T-helper 1 cell treated with Interleukin-12 subunit alpha and Interleukin-12 subunit beta and Interleukin-4 antibody, amounts not matched to agents 30 μg/mL and 1 μg/mL, for 36 hours (primary cell): ENCODE results near the gene CETN3.

ENCODE experiments used
- H3K27ac Mint-ChIP-seq: one replicate; pipeline ENCODE4 v1.8.0; 2021; ENCODE audit warnings: mild to moderate bottlenecking, mixed read lengths
- H3K27me3 Mint-ChIP-seq: one replicate; pipeline ENCODE4 v1.8.0; 2021; ENCODE audit warnings: low read depth, mixed read lengths
- H3K36me3 Mint-ChIP-seq: one replicate; pipeline ENCODE4 v1.8.0; 2021; ENCODE audit warnings: low read depth, mixed read lengths
- H3K4me1 Mint-ChIP-seq: one replicate; pipeline ENCODE4 v1.8.0; 2021; ENCODE audit warnings: low read depth, mixed read lengths
- H3K4me3 Mint-ChIP-seq: one replicate; pipeline ENCODE4 v1.8.0; 2021; ENCODE audit warnings: mild to moderate bottlenecking, moderate library complexity, mixed read lengths
- H3K9me3 Mint-ChIP-seq: one replicate; pipeline ENCODE4 v1.8.0; 2021; ENCODE audit warnings: mixed read lengths

CETN3 gene

GRCh38 chr5:90409318-90410177 lies at the start of gene CETN3:
Gene CETN3 (minus strand): TSS chr5:90409756. CDS start chr5:90409661, 95 bp downstream.
- Mint-ChIP-seq H3K27me3 (peaks cover 4% of the 10 kb centered on the region), H3K4me3 (no peak within 1 kb of the TSS), H3K27ac (no peak within 1 kb of the TSS), H3K4me1 (peaks cover 9% of the 10 kb centered on the region), H3K36me3 (peaks cover 11% of the 10 kb centered on the region), H3K9me3 (no peaks in the 10 kb centered on the region)

GRCh38 chr5:90446961-90447360 lies 37.4 kb upstream of the CETN3 start:
- H3K9me3 Mint-ChIP-seq = no peaks in the 10 kb centered on the region
- no peak overlapping the region for H3K4me3 Mint-ChIP-seq
- H3K36me3 Mint-ChIP-seq = no peaks in the 10 kb centered on the region
- no peaks in the 10 kb centered on the region for H3K27me3 Mint-ChIP-seq
- H3K27ac Mint-ChIP-seq = no peak overlapping the region
- H3K4me1 Mint-ChIP-seq = no peaks in the 10 kb centered on the region

- Mint-ChIP-seq H3K27me3 (peaks cover 22% of the 10 kb centered on the region), H3K36me3 (no peaks in the 10 kb centered on the region), H3K27ac (no peak overlapping the region), H3K9me3 (no peaks in the 10 kb centered on the region), H3K4me3 (peak overlapping the region; percentile 80), H3K4me1 (peaks cover 10% of the 10 kb centered on the region)
These were observed 31.1 kb upstream of the CETN3 start for GRCh38 chr5:90440644-90441043.

GRCh38 chr5:90438100-90438499 lies 28.5 kb upstream of the CETN3 start:
- H3K27ac Mint-ChIP-seq = no peak overlapping the region
- H3K4me3 Mint-ChIP-seq = no peak overlapping the region
- no peaks in the 10 kb centered on the region for H3K36me3 Mint-ChIP-seq
- H3K27me3 Mint-ChIP-seq = peaks cover 22% of the 10 kb centered on the region
- H3K4me1 Mint-ChIP-seq = peaks cover 10% of the 10 kb centered on the region
- no peaks in the 10 kb centered on the region for H3K9me3 Mint-ChIP-seq

GRCh38 chr5:90437663-90438062 lies 28.1 kb upstream of the CETN3 start:
- Mint-ChIP-seq H3K27me3 (peaks cover 22% of the 10 kb centered on the region), H3K9me3 (no peaks in the 10 kb centered on the region), H3K36me3 (no peaks in the 10 kb centered on the region), H3K27ac (no peak overlapping the region), H3K4me3 (no peak overlapping the region), H3K4me1 (peaks cover 10% of the 10 kb centered on the region)

- Mint-ChIP-seq H3K9me3 (no peaks in the 10 kb centered on the region), H3K27me3 (peaks cover 34% of the 10 kb centered on the region), H3K36me3 (no peaks in the 10 kb centered on the region), H3K27ac (no peak overlapping the region), H3K4me1 (no peaks in the 10 kb centered on the region), H3K4me3 (no peak overlapping the region)
These were observed 24.7 kb upstream of the CETN3 start for GRCh38 chr5:90434116-90434714.

GRCh38 chr5:90424245-90424644 lies 14.7 kb upstream of the CETN3 start:
- no peak overlapping the region for H3K27ac Mint-ChIP-seq
- H3K36me3 Mint-ChIP-seq = no peaks in the 10 kb centered on the region
- no peaks in the 10 kb centered on the region for H3K9me3 Mint-ChIP-seq
- H3K27me3 Mint-ChIP-seq = peaks cover 31% of the 10 kb centered on the region
- H3K4me3 Mint-ChIP-seq = no peak overlapping the region
- H3K4me1 Mint-ChIP-seq = no peaks in the 10 kb centered on the region

GRCh38 chr5:90421136-90421535 lies 11.6 kb upstream of the CETN3 start:
- no peaks in the 10 kb centered on the region for H3K4me1 Mint-ChIP-seq
- H3K27me3 Mint-ChIP-seq = peaks cover 29% of the 10 kb centered on the region
- H3K27ac Mint-ChIP-seq = no peak overlapping the region
- H3K9me3 Mint-ChIP-seq = no peaks in the 10 kb centered on the region
- no peak overlapping the region for H3K4me3 Mint-ChIP-seq
- H3K36me3 Mint-ChIP-seq = no peaks in the 10 kb centered on the region

- Mint-ChIP-seq H3K9me3 (no peaks in the 10 kb centered on the region), H3K27me3 (peaks cover 24% of the 10 kb centered on the region), H3K4me1 (no peaks in the 10 kb centered on the region), H3K36me3 (no peaks in the 10 kb centered on the region), H3K27ac (no peak overlapping the region), H3K4me3 (no peak overlapping the region)
These were observed 8.7 kb upstream of the CETN3 start for GRCh38 chr5:90418214-90418613.

GRCh38 chr5:90410178-90410762 lies 714 bp upstream of the CETN3 start:
- Mint-ChIP-seq H3K27me3 (peaks cover 4% of the 10 kb centered on the region), H3K9me3 (no peaks in the 10 kb centered on the region), H3K4me1 (peaks cover 5% of the 10 kb centered on the region), H3K27ac (no peak overlapping the region), H3K36me3 (peaks cover 6% of the 10 kb centered on the region), H3K4me3 (no peak overlapping the region)

GRCh38 chr5:90408571-90409317 lies 812 bp downstream of the CETN3 start:
- H3K27me3 Mint-ChIP-seq = no peaks in the 10 kb centered on the region
- no peak overlapping the region for H3K4me3 Mint-ChIP-seq
- H3K27ac Mint-ChIP-seq = no peak overlapping the region
- H3K9me3 Mint-ChIP-seq = no peaks in the 10 kb centered on the region
- H3K4me1 Mint-ChIP-seq = peaks cover 9% of the 10 kb centered on the region
- peaks cover 11% of the 10 kb centered on the region for H3K36me3 Mint-ChIP-seq

GRCh38 chr5:90406466-90406865 lies 3.1 kb downstream of the CETN3 start:
- H3K27ac Mint-ChIP-seq = no peak overlapping the region
- no peak overlapping the region for H3K4me3 Mint-ChIP-seq
- H3K36me3 Mint-ChIP-seq = peaks cover 15% of the 10 kb centered on the region
- no peaks in the 10 kb centered on the region for H3K27me3 Mint-ChIP-seq
- H3K9me3 Mint-ChIP-seq = no peaks in the 10 kb centered on the region
- H3K4me1 Mint-ChIP-seq = peaks cover 9% of the 10 kb centered on the region

GRCh38 chr5:90402521-90403255 lies 6.9 kb downstream of the CETN3 start:
- peaks cover 14% of the 10 kb centered on the region for H3K4me1 Mint-ChIP-seq
- no peaks in the 10 kb centered on the region for H3K27me3 Mint-ChIP-seq
- no peak overlapping the region for H3K4me3 Mint-ChIP-seq
- H3K9me3 Mint-ChIP-seq = no peaks in the 10 kb centered on the region
- H3K36me3 Mint-ChIP-seq = peaks cover 25% of the 10 kb centered on the region
- no peak overlapping the region for H3K27ac Mint-ChIP-seq

GRCh38 chr5:90399251-90399650 lies 10.3 kb downstream of the CETN3 start:
- Mint-ChIP-seq H3K36me3 (peaks cover 15% of the 10 kb centered on the region), H3K9me3 (no peaks in the 10 kb centered on the region), H3K27me3 (no peaks in the 10 kb centered on the region), H3K27ac (no peak overlapping the region), H3K4me3 (no peak overlapping the region), H3K4me1 (peaks cover 8% of the 10 kb centered on the region)
